ENCODE measurements around the gene POLR2L.
A peak's percentile ranks its signal among the peaks of the same experiment; 100 is the strongest.

POLR2L gene

GRCh38 chr11:842370-843002 lies at the start of gene POLR2L, which contains the start of gene TSPAN4:
Gene POLR2L (minus strand): TSS chr11:842529. CDS start chr11:842508, 21 bp downstream.
Gene TSPAN4 (plus strand): TSS chr11:842852. CDS start chr11:850305, 7,453 bp downstream.
- DNase-seq: peak; percentile 92

- DNase-seq: peak; percentile 75
These were observed 48.6 kb upstream of the POLR2L start for GRCh38 chr11:890794-891540.

- DNase-seq: no peak
These were observed 47.6 kb upstream of the POLR2L start for GRCh38 chr11:889687-890475.

- DNase-seq: no peak
These were observed 46.9 kb upstream of the POLR2L start for GRCh38 chr11:889257-889656.

- DNase-seq: no peak
These were observed 46.2 kb upstream of the POLR2L start for GRCh38 chr11:888310-889212.

- DNase-seq: no peak
These were observed 45.3 kb upstream of the POLR2L start for GRCh38 chr11:887589-887988.

- DNase-seq: no peak
These were observed 44.2 kb upstream of the POLR2L start for GRCh38 chr11:886568-886967.

GRCh38 chr11:884578-885070 lies 42.3 kb upstream of the POLR2L start:
- DNase-seq: no peak

GRCh38 chr11:883527-883926 lies 41.2 kb upstream of the POLR2L start:
- no peak for DNase-seq

GRCh38 chr11:882596-882995 lies 40.3 kb upstream of the POLR2L start:
- DNase-seq: no peak

GRCh38 chr11:880447-880846 lies 38.1 kb upstream of the POLR2L start:
- DNase-seq: no peak

- no peak for DNase-seq
These were observed 35.2 kb upstream of the POLR2L start for GRCh38 chr11:877565-877964.

GRCh38 chr11:876545-876944 lies 34.2 kb upstream of the POLR2L start:
- no peak for DNase-seq

- no peak for DNase-seq
These were observed 33.5 kb upstream of the POLR2L start for GRCh38 chr11:875769-876301.

GRCh38 chr11:875203-875602 lies 32.9 kb upstream of the POLR2L start:
- no peak for DNase-seq

GRCh38 chr11:873706-874105 lies 31.4 kb upstream of the POLR2L start:
- DNase-seq: no peak

GRCh38 chr11:872799-873198 lies 30.5 kb upstream of the POLR2L start:
- DNase-seq: no peak

GRCh38 chr11:871472-871871 lies 29.1 kb upstream of the POLR2L start:
- DNase-seq: no peak

- DNase-seq: no peak
These were observed 28.1 kb upstream of the POLR2L start for GRCh38 chr11:870418-870817.

- DNase-seq: no peak
These were observed 27.7 kb upstream of the POLR2L start for GRCh38 chr11:870127-870413.

GRCh38 chr11:869399-870126 lies 27.2 kb upstream of the POLR2L start:
- no peak for DNase-seq

GRCh38 chr11:868802-869201 lies 26.5 kb upstream of the POLR2L start:
- no peak for DNase-seq

All from NCI-H2227 treated with DMSO at 0.1 percent for 48 hours (cell line).